ENCODE measurements around the gene LRRK1.

LRRK1 gene

DNA sequence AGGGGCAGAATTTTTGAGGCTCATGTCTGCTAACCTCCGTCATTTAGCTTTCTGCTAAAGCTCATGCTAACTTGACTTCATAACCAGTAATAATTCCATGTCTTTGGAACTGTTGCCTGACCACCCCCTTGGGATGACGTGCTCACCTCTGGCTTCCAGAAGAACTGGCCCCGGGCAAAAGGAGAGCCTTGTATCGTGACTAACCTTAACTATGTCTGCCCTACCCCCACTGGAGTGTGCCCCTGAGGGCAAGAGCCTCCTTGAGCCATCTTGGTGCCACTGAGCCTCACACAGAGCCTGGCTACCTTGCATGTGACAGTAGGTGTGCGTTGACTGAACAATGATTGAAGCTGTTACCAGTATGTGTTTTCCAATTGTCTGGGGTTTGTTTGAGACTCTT is 4.7 kb downstream of the LRRK1 start:
- TF ChIP-seq EZH2 (IDR thresholded peaks at IDR 0.05; ENCODE audit: borderline replicate concordance, low read depth, low read length, severe bottlenecking) = no peak
- no peak for TF ChIP-seq CTCF (IDR thresholded peaks at IDR 0.05; ENCODE audit: borderline replicate concordance, extremely low read depth, low read length, poor library complexity, severe bottlenecking)
- DNase-seq = no peak
- H3K27ac ChIP-seq (ENCODE audit: low read length) = no peak overlapping the region
- no peak for ATAC-seq (ENCODE audit: insufficient read depth, low read depth)
- no peak overlapping the region for H2AFZ ChIP-seq (ENCODE audit: low read depth, low read length)
- H3K4me1 ChIP-seq (ENCODE audit: insufficient read depth, low read length) = no peaks in the 10 kb centered on the region
- no peaks in the 10 kb centered on the region for H3K36me3 ChIP-seq (ENCODE audit: insufficient read depth, low read length)
- H3K4me3 ChIP-seq (ENCODE audit: low read depth in 1 of 2, low read length in 2 of 2) = no peak overlapping the region
- H4K20me1 ChIP-seq (ENCODE audit: insufficient read depth, low read length) = no peaks in the 10 kb centered on the region
- H3K4me2 ChIP-seq (ENCODE audit: insufficient read depth, low read length) = no peak overlapping the region
- H3K27me3 ChIP-seq (ENCODE audit: insufficient read depth, low read length, poor library complexity) = no peaks in the 10 kb centered on the region
- no peak overlapping the region for H3K9ac ChIP-seq (ENCODE audit: low read depth, low read length)
- no peaks in the 10 kb centered on the region for H3K79me2 ChIP-seq (ENCODE audit: insufficient read depth, low read length)
- H3K9me3 ChIP-seq (ENCODE audit: insufficient read depth, low read length, severe bottlenecking) = no peaks in the 10 kb centered on the region

- DNase-seq (no peak), ATAC-seq (ENCODE audit: insufficient read depth, low read depth) (no peak)
- Histone ChIP-seq H3K27ac (ENCODE audit: low read length) (no peak overlapping the region), H3K4me3 (ENCODE audit: low read depth in 1 of 2, low read length in 2 of 2) (no peak overlapping the region), H3K27me3 (ENCODE audit: insufficient read depth, low read length, poor library complexity) (no peaks in the 10 kb centered on the region), H3K4me2 (ENCODE audit: insufficient read depth, low read length) (no peak overlapping the region), H4K20me1 (ENCODE audit: insufficient read depth, low read length) (no peaks in the 10 kb centered on the region), H2AFZ (ENCODE audit: low read depth, low read length) (no peak overlapping the region), H3K36me3 (ENCODE audit: insufficient read depth, low read length) (no peaks in the 10 kb centered on the region), H3K9ac (ENCODE audit: low read depth, low read length) (no peak overlapping the region), H3K9me3 (ENCODE audit: insufficient read depth, low read length, severe bottlenecking) (no peaks in the 10 kb centered on the region), H3K79me2 (ENCODE audit: insufficient read depth, low read length) (no peaks in the 10 kb centered on the region), H3K4me1 (ENCODE audit: insufficient read depth, low read length) (no peaks in the 10 kb centered on the region)
- TF ChIP-seq CTCF (IDR thresholded peaks at IDR 0.05; ENCODE audit: borderline replicate concordance, extremely low read depth, low read length, poor library complexity, severe bottlenecking) = no peak
- TF ChIP-seq EZH2 (IDR thresholded peaks at IDR 0.05; ENCODE audit: borderline replicate concordance, low read depth, low read length, severe bottlenecking) = no peak
Observed at GRCh38 chr15:100924436-100924835, 5.3 kb downstream of the LRRK1 start.

DNA sequence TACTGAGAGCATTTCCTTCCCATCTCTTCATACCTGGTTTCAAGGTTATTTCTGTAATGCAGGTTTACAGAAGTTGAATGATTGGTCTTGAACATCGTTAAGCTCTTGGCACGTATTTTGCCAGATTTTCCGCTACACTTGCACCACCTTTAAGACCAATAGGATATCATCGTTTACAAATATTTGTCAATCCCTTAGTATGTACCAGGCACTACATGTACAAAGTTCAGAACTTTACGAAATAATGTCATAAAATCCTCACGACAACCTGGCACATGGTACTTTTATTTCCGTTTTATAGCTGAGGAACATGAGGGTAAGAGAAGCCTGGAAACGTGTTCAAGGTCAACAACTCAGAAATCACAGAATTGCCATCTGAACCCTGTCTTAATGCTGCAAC is 6.3 kb downstream of the LRRK1 start:
- H3K79me2 ChIP-seq (ENCODE audit: insufficient read depth, low read length) = no peaks in the 10 kb centered on the region
- no peak for TF ChIP-seq EZH2 (IDR thresholded peaks at IDR 0.05; ENCODE audit: borderline replicate concordance, low read depth, low read length, severe bottlenecking)
- no peak overlapping the region for H3K27ac ChIP-seq (ENCODE audit: low read length)
- DNase-seq = no peak
- H3K4me1 ChIP-seq (ENCODE audit: insufficient read depth, low read length) = no peaks in the 10 kb centered on the region
- H2AFZ ChIP-seq (ENCODE audit: low read depth, low read length) = no peak overlapping the region
- no peaks in the 10 kb centered on the region for H4K20me1 ChIP-seq (ENCODE audit: insufficient read depth, low read length)
- no peaks in the 10 kb centered on the region for H3K27me3 ChIP-seq (ENCODE audit: insufficient read depth, low read length, poor library complexity)
- no peak overlapping the region for H3K4me2 ChIP-seq (ENCODE audit: insufficient read depth, low read length)
- no peaks in the 10 kb centered on the region for H3K9me3 ChIP-seq (ENCODE audit: insufficient read depth, low read length, severe bottlenecking)
- H3K9ac ChIP-seq (ENCODE audit: low read depth, low read length) = no peak overlapping the region
- ATAC-seq (ENCODE audit: insufficient read depth, low read depth) = no peak
- no peak overlapping the region for H3K4me3 ChIP-seq (ENCODE audit: low read depth in 1 of 2, low read length in 2 of 2)
- no peaks in the 10 kb centered on the region for H3K36me3 ChIP-seq (ENCODE audit: insufficient read depth, low read length)

- ATAC-seq (ENCODE audit: insufficient read depth, low read depth) (no peak), DNase-seq (no peak)
- Histone ChIP-seq H3K36me3 (ENCODE audit: insufficient read depth, low read length) (no peaks in the 10 kb centered on the region), H3K9me3 (ENCODE audit: insufficient read depth, low read length, severe bottlenecking) (no peaks in the 10 kb centered on the region), H3K4me3 (ENCODE audit: low read depth in 1 of 2, low read length in 2 of 2) (no peak overlapping the region), H2AFZ (ENCODE audit: low read depth, low read length) (no peak overlapping the region), H3K27ac (ENCODE audit: low read length) (no peak overlapping the region), H3K27me3 (ENCODE audit: insufficient read depth, low read length, poor library complexity) (no peaks in the 10 kb centered on the region), H3K9ac (ENCODE audit: low read depth, low read length) (no peak overlapping the region), H4K20me1 (ENCODE audit: insufficient read depth, low read length) (no peaks in the 10 kb centered on the region), H3K4me2 (ENCODE audit: insufficient read depth, low read length) (no peak overlapping the region), H3K79me2 (ENCODE audit: insufficient read depth, low read length) (no peaks in the 10 kb centered on the region), H3K4me1 (ENCODE audit: insufficient read depth, low read length) (no peaks in the 10 kb centered on the region)
- TF ChIP-seq CTCF (IDR thresholded peaks at IDR 0.05; ENCODE audit: borderline replicate concordance, extremely low read depth, low read length, poor library complexity, severe bottlenecking) (peak; percentile 19), EZH2 (IDR thresholded peaks at IDR 0.05; ENCODE audit: borderline replicate concordance, low read depth, low read length, severe bottlenecking) (no peak)
Observed at GRCh38 chr15:100926258-100926657, 7.1 kb downstream of the LRRK1 start.
